ENCODE results near the gene MARF1.

DNA sequence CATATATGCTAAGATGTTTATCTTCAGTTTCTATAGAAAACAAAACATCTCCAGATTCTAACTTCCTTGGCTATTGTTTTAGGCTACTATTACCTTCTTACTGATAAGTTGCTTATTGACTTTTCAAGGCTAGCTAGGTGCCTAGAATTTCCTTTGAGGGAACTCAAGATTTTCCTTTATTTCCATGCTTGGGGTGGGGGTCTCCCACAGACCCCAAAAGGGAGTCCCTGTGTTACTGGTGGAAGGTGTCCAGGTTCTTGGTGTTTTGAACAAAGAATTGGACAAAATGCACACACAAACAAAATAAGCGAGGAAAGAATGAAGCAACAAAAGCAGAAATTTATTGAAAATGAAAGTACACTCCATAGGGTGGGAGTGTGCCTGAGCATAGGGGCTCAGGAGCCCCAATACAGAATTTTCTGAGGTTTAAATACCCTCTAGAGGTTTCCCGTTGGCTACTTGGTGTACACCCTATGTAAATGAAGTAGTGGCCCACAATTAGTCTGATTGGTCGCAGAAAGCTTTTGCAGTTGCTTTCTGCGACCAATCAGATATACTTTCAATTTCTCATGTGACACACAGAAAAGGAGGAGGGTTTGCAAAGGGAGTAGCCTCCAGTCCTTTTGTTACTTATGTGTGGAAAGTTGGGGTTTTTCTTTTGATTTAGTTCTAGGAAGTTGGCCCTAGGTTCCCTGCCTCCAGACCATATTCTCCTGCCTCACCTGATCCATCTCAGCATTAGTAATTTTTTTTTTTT lies 67.5 kb downstream of the MARF1 start:
- TF ChIP-seq, protein P1, sequence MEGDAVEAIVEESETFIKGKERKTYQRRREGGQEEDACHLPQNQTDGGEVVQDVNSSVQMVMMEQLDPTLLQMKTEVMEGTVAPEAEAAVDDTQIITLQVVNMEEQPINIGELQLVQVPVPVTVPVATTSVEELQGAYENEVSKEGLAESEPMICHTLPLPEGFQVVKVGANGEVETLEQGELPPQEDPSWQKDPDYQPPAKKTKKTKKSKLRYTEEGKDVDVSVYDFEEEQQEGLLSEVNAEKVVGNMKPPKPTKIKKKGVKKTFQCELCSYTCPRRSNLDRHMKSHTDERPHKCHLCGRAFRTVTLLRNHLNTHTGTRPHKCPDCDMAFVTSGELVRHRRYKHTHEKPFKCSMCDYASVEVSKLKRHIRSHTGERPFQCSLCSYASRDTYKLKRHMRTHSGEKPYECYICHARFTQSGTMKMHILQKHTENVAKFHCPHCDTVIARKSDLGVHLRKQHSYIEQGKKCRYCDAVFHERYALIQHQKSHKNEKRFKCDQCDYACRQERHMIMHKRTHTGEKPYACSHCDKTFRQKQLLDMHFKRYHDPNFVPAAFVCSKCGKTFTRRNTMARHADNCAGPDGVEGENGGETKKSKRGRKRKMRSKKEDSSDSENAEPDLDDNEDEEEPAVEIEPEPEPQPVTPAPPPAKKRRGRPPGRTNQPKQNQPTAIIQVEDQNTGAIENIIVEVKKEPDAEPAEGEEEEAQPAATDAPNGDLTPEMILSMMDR (optimal IDR thresholded peaks at IDR 0.05 in 1 of 3, IDR thresholded peaks at IDR 0.05 in 1 of 3, conservative IDR thresholded peaks at IDR 0.05 in 1 of 3; ENCODE audit: extremely low read depth in 1 of 3, insufficient read depth in 2 of 3, low read length in 3 of 3), result no peak
- no peak for TF ChIP-seq EZH2 (IDR thresholded peaks at IDR 0.05; ENCODE audit: low read length)
